Vagina (tissue), 2 donors: ENCODE results near the gene UBL4B.
A peak's percentile ranks its signal among the peaks of the same experiment; 100 is the strongest.

Experiments
- POLR2A ChIP-seq, 2 donors: fragments of 450-650 bp; IDR thresholded peaks; one replicate each; pipeline ENCODE4 v1.6.1; 2017; ENCODE audit warnings: antibody characterized with exemption in 2 of 2, mild to moderate bottlenecking in 2 of 2, moderate library complexity in 2 of 2
- POLR2AphosphoS5 ChIP-seq, 2 donors: sonication (generic); formaldehyde crosslinking; IDR thresholded peaks; one replicate each; pipeline ENCODE4 v1.9.0; 2017; ENCODE audit warnings: antibody characterized with exemption in 2 of 2, mild to moderate bottlenecking in 2 of 2, low read depth in 1 of 2; ENCODE audit not compliant: insufficient read depth in 1 of 2
- TF ChIP-seq, protein P1 (sequence below), 3 experiments: fragments of 450-650 bp in 2 of 3; fragments of 200-600 bp in 1 of 3; sonication (generic) in 1 of 3; IDR thresholded peaks; one replicate each; pipeline ENCODE4 v1.5.1; 2017 to 2019; ENCODE audit warnings: antibody characterized with exemption in 3 of 3, mild to moderate bottlenecking in 2 of 3, moderate library complexity in 2 of 3

DNA sequence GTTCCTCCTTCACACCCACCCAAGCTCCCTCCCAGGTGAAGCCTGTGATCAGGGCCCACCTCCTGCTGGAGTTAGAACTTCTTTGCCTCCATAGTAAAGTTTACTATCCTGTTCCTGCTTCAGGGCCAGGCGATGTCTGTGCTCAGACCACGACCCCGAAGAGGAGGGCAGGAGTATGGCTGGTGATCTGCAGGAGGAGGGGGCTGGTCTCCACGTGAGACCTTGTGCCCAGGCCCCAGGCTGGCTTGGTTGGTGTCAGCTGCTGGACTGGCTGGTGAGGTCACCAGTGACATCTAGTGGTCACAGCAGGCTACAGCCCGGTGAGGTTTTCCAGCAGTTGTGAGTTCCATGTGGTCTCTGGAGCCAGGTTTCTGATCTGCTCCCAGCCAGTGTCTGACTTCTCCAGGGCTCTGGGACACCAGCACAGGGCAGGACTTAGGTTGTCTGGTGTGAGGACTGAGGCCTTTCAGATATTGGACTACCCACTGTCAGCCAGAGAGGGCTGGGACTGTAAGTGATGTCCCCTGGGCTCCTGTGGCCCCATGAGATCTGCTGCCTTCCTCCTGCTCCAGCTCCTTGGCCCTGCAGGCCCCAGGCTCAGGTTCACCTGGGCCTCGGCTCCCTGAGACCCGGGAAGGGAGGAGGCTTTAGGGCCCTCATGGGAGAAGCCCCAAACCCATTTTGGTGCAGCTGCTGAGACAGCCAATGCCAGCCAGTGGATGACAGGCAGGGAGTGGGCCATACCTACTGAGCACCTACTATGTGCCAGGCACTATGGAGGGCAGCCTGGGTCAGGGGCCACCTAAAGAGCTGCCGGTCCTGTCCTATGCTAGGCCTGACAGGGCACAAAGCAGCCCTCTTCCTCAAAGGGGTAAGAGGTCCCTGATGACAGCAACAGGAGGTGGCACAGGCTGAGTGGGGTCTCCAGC lies 6.0 kb upstream of the UBL4B start:
- TF ChIP-seq, protein P1, sequence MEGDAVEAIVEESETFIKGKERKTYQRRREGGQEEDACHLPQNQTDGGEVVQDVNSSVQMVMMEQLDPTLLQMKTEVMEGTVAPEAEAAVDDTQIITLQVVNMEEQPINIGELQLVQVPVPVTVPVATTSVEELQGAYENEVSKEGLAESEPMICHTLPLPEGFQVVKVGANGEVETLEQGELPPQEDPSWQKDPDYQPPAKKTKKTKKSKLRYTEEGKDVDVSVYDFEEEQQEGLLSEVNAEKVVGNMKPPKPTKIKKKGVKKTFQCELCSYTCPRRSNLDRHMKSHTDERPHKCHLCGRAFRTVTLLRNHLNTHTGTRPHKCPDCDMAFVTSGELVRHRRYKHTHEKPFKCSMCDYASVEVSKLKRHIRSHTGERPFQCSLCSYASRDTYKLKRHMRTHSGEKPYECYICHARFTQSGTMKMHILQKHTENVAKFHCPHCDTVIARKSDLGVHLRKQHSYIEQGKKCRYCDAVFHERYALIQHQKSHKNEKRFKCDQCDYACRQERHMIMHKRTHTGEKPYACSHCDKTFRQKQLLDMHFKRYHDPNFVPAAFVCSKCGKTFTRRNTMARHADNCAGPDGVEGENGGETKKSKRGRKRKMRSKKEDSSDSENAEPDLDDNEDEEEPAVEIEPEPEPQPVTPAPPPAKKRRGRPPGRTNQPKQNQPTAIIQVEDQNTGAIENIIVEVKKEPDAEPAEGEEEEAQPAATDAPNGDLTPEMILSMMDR (IDR thresholded peaks at IDR 0.05), result peak; percentile 51 to 76 (median 62)
- TF ChIP-seq POLR2A (IDR thresholded peaks at IDR 0.05), result no peak
- TF ChIP-seq POLR2AphosphoS5 (IDR thresholded peaks at IDR 0.05; ENCODE audit: insufficient read depth in 1 of 2, low read depth in 1 of 2), result no peak
